ENCODE data around the gene CCDC24.

GRCh38 chr1:43963006-43963405 is 28.4 kb upstream of the CCDC24 start:
- TF ChIP-seq, protein P1, sequence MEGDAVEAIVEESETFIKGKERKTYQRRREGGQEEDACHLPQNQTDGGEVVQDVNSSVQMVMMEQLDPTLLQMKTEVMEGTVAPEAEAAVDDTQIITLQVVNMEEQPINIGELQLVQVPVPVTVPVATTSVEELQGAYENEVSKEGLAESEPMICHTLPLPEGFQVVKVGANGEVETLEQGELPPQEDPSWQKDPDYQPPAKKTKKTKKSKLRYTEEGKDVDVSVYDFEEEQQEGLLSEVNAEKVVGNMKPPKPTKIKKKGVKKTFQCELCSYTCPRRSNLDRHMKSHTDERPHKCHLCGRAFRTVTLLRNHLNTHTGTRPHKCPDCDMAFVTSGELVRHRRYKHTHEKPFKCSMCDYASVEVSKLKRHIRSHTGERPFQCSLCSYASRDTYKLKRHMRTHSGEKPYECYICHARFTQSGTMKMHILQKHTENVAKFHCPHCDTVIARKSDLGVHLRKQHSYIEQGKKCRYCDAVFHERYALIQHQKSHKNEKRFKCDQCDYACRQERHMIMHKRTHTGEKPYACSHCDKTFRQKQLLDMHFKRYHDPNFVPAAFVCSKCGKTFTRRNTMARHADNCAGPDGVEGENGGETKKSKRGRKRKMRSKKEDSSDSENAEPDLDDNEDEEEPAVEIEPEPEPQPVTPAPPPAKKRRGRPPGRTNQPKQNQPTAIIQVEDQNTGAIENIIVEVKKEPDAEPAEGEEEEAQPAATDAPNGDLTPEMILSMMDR (IDR thresholded peaks at IDR 0.05): no peak
- no peak for TF ChIP-seq POLR2A (IDR thresholded peaks at IDR 0.05)
